Superior temporal gyrus (tissue), 1 donor: ENCODE results near the gene JAKMIP1.
A peak's percentile ranks its signal among the peaks of the same experiment; 100 is the strongest.
"Not testable (repeated sequence)": the region's sequence is repeated elsewhere in the genome, so short reads cannot be mapped to it uniquely, and the experiment has no call there.

ENCODE experiments used
- DNase-seq: peaks from one replicate; pipeline ENCODE4 v3.0.0-alpha.2; 2016; ENCODE audit errors: extremely low spot score

The JAKMIP1 gene

DNA sequence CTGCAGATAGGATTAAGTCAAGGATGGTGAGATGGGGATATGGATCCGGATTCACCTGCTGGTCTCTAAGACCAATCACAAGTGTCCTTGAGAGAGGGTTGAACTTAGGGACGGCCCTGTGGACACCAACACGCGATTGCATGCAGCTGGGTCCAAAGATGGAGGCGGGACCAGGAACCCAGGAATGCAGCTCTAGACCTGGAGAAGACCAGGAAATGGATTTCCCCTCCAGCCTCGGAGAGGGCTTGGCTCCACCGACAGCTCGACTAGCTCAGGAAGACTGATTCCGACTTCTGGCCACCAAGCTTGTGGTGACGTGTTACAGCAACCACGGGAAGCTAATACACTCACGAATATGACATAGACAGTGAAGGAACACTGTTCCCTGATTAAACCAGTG lies 186.8 kb downstream of the JAKMIP1 start:
- DNase-seq, result no peak

DNA sequence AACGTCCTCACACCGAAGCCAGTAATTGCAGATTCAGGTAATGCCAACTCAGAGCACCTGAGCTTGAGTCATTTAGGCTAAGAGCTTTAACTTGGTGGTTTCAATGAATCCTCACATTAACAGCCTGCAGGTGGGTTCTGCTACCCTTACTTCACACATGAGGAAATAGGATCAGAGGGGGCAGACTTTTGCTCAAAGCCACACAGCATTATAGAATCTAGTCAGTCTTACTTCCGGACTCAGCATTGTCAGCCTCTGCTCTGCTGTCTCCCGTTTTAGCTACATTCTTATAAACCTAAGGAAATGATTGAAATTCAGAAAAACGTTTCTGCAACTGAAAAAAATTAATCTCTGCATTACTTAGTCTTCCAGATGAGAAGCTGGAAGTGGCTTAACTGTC lies 188.1 kb downstream of the JAKMIP1 start:
- DNase-seq, result no peak

DNA sequence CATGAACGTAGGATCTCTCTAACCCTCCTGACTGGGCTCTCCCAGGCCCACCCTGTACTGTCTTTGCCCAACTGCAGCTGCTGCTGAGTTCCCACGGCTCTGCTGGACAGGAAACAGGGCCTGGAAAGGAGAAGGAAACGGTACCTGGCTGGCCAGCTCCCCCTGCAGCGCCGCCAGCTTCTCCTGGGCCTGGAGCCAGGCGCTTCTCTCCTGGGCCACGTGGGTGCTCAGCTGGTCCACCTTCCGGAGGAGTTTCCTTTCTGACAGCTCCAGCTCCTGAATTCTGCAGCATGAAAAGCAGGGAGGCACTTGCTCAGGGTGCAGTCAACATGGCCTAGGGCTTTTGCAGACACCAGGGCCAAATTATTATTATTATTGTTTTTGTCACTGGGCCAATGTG lies 188.7 kb downstream of the JAKMIP1 start:
- DNase-seq, result peak; percentile 57

DNA sequence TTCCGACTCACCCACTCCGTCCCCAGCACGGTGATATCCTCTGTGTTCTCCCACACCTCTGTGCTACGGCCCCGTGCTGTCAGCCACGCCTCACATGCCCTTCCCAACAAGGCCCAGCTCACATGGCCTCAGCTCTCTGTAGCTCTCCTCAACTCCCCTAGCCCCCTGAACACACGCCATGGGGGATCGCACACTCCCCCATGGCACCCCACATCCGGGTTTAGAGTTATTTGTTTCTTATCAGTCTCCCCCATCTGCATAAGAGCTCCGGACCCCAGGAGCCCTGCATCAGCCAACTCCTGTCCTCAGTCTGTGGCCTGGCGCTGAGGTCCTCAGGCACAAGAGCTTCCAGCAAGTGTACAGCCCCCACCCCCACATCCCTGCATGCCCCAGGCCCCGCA lies 189.1 kb downstream of the JAKMIP1 start:
- no peak for DNase-seq

DNA sequence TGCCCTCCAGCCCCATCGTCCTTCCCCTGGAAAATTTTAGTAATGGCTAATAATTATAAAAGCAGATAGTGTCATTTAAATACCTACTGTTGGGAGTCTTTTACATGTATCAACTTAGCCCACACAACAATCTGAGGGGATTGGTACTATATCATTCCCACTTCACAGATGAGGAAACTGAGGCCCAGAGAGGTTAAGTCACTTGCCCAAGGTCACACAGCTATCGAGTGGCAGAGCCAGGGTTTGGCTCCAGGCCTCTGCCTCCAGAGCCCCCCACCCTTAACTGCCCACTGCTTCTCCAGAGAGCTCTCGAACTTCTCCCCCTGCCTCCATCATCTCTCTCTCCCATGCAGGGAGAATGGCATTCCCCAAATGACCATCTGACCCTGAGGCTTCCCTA lies 189.6 kb downstream of the JAKMIP1 start:
- no peak for DNase-seq

DNA sequence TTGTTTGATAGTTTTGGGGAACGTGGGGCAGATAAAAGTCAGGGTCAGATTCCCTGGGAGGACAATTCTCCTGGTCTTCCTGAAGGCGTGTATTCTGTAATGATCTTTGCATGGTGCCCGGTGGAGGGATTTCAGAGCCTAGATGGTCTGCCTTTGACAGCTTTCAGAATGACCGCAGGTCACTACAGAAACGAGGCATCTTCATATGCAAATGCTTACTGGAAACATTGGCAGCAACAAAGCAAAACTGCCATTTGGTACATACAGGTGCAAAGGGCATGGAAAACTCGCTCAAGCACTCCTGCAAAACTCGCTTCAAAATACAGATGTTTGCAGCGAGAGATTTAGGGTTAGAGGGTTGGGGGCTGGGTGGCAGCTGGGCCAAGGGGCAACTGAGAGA lies 190.9 kb downstream of the JAKMIP1 start:
- no peak for DNase-seq

DNA sequence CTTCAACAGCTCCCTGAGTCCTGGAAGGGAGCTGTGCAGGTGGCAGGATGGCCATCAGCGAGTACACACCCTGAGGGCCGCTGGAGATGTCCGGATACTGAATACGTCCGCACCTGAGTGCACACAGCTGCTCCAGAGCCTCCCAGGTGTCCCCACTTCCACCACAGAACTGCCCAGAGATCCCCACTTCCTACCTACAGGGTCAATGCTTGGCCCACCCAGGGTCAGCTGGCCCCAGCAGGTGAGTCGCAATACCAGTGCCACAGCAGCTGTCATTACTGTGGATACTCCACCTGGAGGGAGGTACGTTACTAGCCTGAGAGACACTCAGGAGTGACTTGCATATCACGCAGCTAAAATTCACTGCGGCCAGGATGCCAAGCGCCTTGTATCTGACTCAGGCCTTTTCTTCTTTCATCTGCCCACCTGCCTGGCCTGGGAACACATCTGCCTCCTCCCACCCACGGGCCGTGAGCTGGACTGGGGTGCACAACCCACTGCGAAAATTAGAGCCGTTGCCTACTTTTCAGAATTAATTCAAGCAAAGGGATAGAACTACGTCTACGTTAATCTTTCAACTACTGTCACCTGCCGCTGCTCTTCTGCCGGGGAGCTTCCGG lies 191.5 kb downstream of the JAKMIP1 start:
- no peak for DNase-seq

DNA sequence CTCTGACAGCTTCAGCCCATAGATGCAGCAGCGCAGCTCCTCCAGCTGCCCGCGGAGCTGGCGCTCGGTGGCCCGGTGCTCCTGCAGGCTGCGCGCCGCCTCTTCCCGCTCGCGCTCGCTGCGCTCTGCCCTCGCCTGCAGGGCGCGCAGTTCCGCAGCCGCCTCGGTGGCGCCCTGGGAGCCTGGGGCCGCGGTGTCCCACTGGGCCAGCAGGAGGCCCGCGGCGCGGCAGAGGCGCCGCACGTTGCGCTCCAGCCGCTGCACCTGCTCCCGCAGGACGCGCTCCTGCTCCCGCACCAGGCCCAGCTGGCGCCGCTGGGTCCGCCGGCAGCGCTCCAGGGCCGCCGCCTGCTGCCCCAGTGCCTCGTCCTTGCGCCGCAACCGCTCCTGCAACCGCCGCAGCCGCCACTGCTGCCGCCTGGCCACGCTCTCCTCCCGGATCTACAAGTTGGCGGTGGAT lies 192.2 kb downstream of the JAKMIP1 start:
- no peak for DNase-seq

DNA sequence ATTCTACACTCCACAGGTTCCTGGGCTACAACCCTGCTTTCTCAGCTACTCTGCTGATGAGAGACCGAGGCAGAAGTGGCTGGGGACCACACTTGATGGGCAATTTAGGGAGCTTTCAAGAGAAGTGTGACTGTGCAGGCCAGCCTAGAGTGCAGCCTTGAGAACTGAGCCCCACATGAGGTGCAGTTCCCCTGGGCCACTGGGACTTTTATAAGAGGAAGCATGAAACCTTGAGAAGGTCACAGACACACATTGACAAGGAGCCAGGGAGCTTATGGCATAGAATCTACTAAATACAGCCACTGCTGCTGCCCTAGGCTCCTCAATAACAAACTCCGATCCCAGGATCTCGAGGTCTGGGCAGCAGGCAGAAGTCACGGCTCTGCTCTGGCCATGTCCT lies 195.2 kb downstream of the JAKMIP1 start:
- no peak for DNase-seq

DNA sequence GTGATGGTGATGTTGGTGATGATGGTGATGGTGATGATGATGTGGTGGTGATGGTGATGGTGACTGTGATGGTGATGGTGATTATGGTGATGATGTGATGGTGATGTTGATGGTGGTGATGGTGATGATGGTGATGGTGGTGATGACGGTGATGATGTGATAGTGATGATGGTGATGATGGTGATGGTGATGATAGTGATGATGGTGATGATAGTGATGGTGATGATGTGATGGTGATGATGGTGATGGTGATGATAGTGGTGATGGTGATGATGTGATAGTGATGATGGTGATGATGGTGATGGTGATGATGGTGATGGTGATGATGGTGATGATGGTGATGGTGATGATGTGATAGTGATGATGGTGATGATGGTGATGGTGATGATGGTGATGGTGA lies 196.9 kb downstream of the JAKMIP1 start:
- not testable (repeated sequence) for DNase-seq

DNA sequence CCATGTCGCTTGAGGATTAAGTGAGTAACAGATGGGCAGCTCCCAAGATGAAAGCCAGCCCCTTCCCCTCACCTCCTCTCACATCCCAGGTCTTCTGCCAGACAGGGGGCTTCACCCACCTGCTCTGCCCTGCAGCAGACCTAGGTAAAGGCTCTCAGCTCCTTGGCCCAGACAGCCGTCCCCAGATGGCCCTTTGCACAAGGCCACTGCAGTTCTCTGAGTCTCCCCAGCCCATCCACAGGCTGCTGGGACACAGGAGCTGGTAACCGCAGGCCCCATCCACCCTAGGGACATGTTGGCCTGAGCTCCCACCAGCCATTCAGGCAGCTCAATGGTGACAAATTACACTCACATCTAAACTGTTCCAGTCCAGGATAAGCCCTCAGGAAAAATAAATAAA lies 197.4 kb downstream of the JAKMIP1 start:
- no peak for DNase-seq

DNA sequence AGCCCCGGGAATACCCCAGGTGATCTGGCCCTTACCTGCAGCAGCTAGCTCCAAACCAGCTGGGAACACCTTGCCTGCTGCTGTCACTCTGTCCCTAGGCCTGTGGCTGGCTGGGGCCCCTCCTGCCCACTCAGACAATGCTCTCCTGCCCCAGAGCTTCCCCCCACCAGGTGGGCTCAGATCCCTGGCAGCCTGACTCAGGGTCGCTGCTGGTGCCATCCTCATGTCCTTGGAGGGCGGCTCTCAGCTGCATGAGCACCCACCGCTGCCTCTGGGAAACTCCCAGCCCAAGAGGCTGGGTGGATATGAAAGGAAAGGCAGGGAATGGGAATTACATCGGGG lies 197.9 kb downstream of the JAKMIP1 start:
- no peak for DNase-seq

DNA sequence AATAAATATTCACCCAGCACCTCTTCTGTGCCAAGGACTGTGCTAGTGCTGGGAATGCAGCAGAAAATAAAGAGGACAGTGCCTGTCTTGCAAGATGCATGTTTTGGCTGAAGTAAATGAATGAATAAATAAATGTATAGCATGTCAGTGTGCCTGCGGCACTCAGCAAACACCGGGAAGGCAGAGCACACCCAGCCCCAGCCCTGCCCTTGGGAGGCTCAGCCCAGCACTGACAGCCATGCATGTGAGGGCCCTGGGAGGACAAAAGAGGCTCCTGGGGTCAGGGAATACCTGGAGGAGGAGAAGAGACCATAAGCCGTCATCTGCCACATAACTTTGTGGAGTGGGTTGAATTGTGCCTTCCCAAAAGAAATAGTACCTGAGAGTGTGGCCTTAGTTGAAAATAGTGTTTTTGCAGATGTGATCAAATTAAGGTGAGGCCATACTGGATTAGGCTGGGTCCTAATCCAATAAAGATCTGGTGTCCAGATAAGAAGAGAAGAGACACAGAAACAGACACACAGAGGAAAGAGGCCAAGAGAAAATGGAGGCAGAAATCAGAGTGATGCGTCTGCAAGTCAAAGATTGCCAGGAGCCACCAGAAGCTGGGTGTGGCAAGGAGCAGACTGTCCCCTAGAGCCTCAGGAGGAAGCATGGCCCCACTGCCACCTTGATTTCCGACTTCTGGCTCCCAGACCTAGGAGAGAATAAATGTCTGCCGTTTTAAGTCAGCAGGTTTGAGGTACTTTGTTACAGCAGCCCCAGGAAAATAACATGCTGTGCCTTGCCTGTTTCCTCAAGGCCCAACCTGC lies 198.5 kb downstream of the JAKMIP1 start:
- no peak for DNase-seq

DNA sequence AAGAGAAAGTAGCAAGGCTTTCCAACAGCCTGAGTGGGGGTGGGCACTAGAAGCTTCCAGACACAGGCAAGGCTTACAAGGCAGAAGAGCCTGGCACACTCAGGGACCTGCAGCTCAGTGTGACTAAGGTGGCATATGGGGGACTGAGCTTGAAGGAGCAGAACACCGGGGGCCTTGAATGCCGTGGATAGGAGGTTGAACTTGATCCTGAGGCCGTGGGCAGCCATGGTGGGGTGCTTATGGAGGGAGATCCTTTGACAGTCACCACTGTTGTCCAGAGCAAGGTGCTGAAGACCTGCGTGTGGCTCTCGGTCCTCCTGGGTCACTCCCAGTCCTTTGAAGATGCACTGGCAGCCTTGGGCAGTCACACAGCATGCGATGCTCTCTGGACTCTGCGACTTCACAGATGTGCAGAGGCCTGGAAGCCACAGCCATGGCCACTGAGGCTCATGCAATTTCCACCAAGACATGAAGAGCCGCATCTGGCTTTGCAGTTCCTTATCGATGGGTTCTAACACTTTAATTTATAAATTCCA lies 200.5 kb downstream of the JAKMIP1 start:
- DNase-seq, result no peak

DNA sequence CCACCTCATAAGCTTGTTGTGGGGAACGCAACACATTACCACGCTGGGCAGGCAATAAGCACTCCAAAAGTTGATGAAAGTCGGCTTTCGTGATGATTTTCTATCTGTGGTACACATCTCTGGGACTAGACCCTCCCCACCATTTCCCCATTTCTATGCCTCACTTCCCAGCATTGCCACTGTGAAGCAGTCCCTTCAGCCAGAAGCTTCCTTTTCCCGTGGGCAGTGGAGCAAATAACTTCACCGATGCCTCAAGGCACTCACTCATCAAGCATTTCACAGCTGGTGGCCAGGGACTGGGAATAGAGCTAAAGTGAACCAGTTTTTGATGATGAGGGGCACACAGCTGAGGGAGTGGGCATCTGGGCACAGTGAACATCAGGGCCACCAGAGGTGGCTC lies 201.0 kb downstream of the JAKMIP1 start:
- no peak for DNase-seq

DNA sequence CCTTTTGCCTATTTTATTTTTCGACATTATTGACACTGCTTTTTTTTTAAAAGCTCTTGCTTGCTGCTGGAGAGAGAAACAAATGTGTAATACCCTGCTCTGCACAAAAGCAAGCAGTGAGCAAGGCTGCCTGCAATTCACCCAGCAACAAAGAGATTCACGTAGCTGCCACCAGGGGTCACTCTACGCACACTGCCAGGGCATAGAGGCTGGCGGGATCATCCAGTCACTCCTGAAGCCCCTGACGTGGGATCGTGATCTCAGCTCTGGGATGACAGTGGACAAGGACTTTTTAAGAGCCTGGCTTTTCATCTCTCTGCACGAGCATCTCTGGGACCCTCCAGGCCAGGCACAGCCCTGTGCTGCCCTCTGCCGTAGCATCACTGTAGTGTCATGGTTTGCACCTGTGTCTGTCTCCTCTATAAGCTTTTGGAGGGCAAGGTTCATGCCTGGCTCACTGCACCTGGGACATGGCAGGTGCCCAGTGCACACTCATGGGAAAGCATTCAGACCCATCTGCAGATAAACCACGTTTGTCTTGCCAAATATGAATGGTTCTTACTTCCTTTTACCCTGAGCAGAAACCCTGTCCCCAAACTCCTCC lies 201.9 kb downstream of the JAKMIP1 start:
- DNase-seq, result peak; percentile 84

DNA sequence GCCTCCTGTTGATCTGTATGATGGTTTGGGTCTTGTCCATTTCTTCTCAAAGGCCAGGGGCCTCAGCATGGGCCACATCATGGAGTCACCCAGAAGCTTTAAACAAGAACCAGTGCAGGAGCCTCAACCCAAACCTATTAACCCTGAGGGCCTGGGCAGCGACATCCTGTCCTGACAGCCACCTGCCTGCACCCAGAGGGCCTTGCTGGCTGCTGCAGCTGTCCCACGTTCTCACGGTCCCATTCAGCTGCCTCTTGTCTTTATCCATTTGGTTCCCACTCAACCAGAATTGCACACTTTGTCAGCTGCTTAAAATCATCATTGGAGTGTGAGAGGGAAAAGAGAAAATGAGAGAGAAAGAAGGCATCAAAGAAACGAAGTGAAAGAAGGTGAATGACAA lies 203.7 kb downstream of the JAKMIP1 start:
- DNase-seq, result no peak

DNA sequence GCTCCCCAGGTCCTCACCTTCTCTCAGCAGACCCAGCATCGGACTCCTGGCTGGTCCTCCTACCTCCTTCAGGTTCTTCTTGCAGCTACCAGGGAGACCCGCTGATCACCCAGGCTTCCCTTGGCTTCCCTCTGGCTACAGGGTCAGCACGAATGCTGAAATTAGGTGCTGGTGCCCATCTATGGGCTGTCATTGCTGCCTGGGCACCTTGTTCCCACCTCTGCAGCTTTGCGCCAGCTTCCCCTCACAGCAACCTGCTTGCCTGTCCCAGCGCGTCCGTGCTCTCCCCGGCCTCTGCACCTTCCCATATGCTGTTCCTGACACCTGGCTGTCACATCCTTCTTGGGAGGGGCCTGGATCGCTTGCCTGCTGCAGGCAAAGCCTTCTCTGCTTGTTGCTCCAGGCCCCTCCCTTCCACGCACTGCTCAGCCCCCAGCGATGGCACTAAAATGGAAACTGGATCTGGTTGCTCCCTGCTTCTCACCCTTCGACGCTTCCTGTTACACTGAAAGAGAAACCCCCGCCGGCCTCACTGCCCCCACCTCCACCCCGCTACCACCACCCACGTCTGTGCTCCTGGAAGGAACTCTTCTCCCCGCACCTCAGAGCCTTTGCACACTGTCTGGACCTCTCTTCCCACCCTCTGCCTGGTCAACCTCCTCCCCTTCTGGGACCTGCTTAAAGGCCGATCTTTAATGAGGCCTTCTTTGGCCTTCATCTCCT lies 204.3 kb downstream of the JAKMIP1 start:
- DNase-seq, result no peak

DNA sequence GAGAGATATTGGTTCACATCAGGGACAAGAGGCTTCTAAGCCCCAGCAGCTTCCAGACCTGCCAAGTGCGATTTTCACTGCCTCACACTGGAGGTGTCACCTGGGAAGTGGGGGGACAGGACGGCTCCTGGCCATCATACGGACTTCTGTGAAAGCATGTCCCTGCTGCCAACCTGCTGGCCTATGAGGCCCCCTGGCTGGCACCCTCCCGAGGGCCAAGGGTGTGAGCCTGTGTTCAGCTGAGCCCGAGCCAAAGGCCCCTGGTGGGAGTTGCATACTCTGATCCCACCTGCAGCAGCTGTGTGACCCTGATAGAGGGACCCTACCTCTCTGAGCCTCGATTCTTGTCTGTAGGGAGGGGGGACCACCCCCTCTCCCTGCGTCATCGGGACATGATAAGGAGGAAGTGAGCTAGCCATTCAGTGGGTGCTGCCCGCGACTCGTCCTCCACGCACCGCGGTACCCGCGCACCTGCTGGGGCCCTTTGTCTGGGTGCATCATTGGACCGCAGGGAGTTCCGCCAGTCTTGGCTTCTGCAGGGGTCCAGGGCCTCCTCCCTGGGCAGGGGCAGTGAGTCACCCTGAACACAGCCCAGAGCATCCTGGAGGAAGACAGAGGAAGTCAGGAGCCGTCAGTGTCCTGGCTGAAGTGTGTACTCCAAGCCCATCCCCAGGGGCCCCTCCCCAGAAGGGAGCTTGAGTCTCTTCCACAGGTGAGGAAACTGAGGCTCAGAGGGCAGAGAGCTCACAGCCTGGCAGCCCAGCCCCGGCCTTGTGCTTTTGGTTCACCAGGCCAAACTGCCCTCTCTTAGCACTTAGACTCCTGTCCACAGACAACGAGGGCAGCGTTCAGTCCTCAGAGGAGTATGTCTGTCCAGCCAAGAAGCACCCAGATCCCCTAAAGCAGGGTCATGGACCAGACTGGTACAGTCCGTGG lies 206.2 kb downstream of the JAKMIP1 start:
- no peak for DNase-seq

DNA sequence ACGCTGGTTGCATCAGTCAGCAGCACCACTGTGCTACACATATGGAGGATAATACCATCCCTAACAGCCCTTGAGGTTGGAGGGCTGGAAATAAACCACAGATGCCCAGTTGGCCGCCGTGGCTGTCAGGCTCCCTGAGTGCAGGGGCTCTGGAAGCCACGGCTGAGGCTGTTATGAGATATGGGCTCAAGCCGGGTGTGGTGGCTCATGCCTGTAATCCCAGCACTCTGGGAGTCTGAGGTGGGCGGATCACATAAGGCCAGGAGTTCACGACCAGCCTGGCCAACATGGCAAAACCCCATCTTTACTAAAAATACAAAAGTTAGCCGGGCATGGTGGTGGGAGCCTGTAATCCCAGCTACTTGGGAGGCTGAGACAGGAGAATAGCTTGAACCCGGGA lies 207.0 kb downstream of the JAKMIP1 start:
- DNase-seq, result not testable (repeated sequence)

DNA sequence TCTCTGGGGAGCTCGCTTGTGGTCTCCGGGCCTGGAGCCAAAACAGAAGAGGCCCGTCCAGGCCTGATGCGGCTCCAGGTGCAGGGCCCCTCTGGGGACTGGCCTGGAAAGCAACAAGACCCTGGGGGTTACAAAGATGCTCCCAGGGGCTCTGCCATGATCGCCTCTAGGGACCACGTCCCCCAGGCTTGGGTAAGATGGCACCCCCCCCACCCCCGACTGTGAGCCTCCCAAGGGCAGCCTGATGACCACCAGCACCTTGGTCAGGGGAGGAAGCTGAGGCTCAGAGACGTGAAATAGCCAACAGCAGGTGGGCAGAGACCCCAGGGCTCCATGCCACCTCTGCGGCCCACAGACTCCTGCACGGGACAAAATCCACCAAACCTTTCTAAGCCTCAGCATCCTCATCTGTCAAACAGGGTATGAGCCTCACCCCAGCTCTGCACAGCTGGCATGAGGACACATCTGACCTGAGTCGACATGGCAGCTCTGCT lies 207.5 kb downstream of the JAKMIP1 start:
- no peak for DNase-seq
